A673 (cell line): ENCODE measurements around the gene DDX42.

Source experiments
- EZH2 ChIP-seq: fragments of 200-600 bp; sonication (generic); IDR thresholded peaks from 2 replicates; pipeline ENCODE4 v1.6.1; 2017; ENCODE audit warnings: borderline replicate concordance, low read depth, mild to moderate bottlenecking, mixed read lengths, antibody characterized with exemption, low read length; ENCODE audit not compliant: poor library complexity, severe bottlenecking
- TF ChIP-seq, protein P1 (sequence below): fragments of 300-800, 200-600 bp; sonication (generic); conservative IDR thresholded peaks from 2 replicates; pipeline ENCODE4 v1.5.1; 2017; ENCODE audit warnings: low read depth, mild to moderate bottlenecking, antibody characterized with exemption, low read length, moderate library complexity, mixed read lengths

- no peak for TF ChIP-seq EZH2
- TF ChIP-seq, protein P1, sequence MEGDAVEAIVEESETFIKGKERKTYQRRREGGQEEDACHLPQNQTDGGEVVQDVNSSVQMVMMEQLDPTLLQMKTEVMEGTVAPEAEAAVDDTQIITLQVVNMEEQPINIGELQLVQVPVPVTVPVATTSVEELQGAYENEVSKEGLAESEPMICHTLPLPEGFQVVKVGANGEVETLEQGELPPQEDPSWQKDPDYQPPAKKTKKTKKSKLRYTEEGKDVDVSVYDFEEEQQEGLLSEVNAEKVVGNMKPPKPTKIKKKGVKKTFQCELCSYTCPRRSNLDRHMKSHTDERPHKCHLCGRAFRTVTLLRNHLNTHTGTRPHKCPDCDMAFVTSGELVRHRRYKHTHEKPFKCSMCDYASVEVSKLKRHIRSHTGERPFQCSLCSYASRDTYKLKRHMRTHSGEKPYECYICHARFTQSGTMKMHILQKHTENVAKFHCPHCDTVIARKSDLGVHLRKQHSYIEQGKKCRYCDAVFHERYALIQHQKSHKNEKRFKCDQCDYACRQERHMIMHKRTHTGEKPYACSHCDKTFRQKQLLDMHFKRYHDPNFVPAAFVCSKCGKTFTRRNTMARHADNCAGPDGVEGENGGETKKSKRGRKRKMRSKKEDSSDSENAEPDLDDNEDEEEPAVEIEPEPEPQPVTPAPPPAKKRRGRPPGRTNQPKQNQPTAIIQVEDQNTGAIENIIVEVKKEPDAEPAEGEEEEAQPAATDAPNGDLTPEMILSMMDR = no peak
These were observed 76.4 kb downstream of the DDX42 start for GRCh38 chr17:63850401-63850800.
